ENCODE results near the gene TPRG1.

DNA sequence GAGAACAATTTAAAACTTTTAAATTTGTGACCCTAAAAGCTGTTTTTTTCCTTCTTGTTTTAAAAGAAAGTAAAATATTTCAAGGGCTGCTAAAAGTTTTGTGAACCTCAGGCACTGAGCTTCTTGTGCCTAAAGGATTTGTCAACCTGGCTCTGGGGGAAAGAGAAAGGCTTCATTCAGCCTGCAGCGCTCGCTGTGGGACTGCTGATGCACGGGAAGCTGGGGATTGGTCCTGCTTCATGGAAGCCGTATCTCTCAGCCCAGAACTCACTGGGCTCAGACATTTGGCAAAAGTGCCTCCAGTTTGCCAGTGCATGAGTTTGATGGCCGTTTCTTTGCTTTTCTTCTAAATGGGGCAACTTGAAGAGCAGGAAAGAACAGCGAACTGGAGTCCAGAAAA is 30.8 kb downstream of the TPRG1 start:
- TF ChIP-seq, protein P1, sequence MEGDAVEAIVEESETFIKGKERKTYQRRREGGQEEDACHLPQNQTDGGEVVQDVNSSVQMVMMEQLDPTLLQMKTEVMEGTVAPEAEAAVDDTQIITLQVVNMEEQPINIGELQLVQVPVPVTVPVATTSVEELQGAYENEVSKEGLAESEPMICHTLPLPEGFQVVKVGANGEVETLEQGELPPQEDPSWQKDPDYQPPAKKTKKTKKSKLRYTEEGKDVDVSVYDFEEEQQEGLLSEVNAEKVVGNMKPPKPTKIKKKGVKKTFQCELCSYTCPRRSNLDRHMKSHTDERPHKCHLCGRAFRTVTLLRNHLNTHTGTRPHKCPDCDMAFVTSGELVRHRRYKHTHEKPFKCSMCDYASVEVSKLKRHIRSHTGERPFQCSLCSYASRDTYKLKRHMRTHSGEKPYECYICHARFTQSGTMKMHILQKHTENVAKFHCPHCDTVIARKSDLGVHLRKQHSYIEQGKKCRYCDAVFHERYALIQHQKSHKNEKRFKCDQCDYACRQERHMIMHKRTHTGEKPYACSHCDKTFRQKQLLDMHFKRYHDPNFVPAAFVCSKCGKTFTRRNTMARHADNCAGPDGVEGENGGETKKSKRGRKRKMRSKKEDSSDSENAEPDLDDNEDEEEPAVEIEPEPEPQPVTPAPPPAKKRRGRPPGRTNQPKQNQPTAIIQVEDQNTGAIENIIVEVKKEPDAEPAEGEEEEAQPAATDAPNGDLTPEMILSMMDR (conservative IDR thresholded peaks at IDR 0.05) = no peak
- TF ChIP-seq ZFX (IDR thresholded peaks at IDR 0.05) = no peak
